B cell (primary cell): ENCODE measurements around the gene PLA2G6. TPM values are rescaled to one million over a fixed set of nuclear protein-coding genes. Genes with fewer than 3 reads are reported as not detected.

Experiments
- ATAC-seq: fragments of 200-7000 bp; cut with Tn5 transposase; one replicate; pipeline ENCODE4 v1.10.0; 2021; ENCODE audit warnings: low read depth, mild to moderate bottlenecking, moderate number of reproducible peaks, moderate library complexity
- CTCF ChIA-PET: fragments of 350-600 bp; sonication (Branson Sonifier 250); formaldehyde crosslinking; loops from one replicate; lab custom pipeline; 2021; ENCODE audit warnings: antibody characterized with exemption, inconsistent platforms; lab: Charles Lee
- POLR2A ChIA-PET: fragments of 350-600 bp; sonication (Branson Sonifier 250); formaldehyde crosslinking; loops from one replicate; lab custom pipeline; 2021; ENCODE audit warnings: antibody characterized with exemption; lab: Charles Lee
- DNase-seq: peaks from one replicate; pipeline ENCODE4 v3.0.0; 2013
- H2AFZ ChIP-seq: 2 replicates; pipeline ENCODE4 v1.6.1; 2012; ENCODE audit warnings: mild to moderate bottlenecking, low read depth, low read length; ENCODE audit not compliant: insufficient read depth, poor library complexity, severe bottlenecking
- H3K27ac ChIP-seq, 2 donors: 1 replicate in 1 of 2; 2 replicates in 1 of 2; pipeline ENCODE4 v1.5.1; 2012 to 2013; ENCODE audit warnings: low read length in 2 of 2, mild to moderate bottlenecking in 2 of 2, moderate library complexity in 1 of 2
- H3K27me3 ChIP-seq, 4 experiments: fragments of 200-600 bp in 1 of 4; sonication (generic) in 1 of 4; replicated peaks in 1 of 4; 1 replicate in 2 of 4; 2 replicates in 2 of 4; pipeline versions ENCODE4 v1.6.1 to v1.7.0; 2013 to 2016; ENCODE audit warnings: low read length in 3 of 4, mild to moderate bottlenecking in 2 of 4, mixed read lengths in 1 of 4, moderate library complexity in 1 of 4; ENCODE audit not compliant: insufficient read depth in 4 of 4, control insufficient read depth in 3 of 4; ENCODE audit errors: control extremely low read depth in 1 of 4
- H3K36me3 ChIP-seq, 2 experiments: replicated peaks in 1 of 2; 1 replicate in 1 of 2; 2 replicates in 1 of 2; pipeline versions ENCODE4 v1.6.1 to v1.7.1; 2013; ENCODE audit warnings: low read length in 1 of 2; ENCODE audit not compliant: insufficient read depth in 2 of 2, control insufficient read depth in 1 of 2; ENCODE audit errors: control extremely low read depth in 1 of 2, extremely low read depth in 1 of 2
- H3K4me1 ChIP-seq, 2 donors: fragments of 200-600 bp in 1 of 2; sonication (generic) in 1 of 2; 1 replicate in 1 of 2; 2 replicates in 1 of 2; pipeline versions ENCODE4 v1.5.1 to v1.6.1; 2013 to 2017; ENCODE audit warnings: low read length in 2 of 2; ENCODE audit not compliant: control insufficient read depth in 2 of 2, insufficient read depth in 2 of 2
- H3K4me2 ChIP-seq: replicated peaks from 2 replicates; pipeline ENCODE3; 2012; ENCODE audit warnings: mild to moderate bottlenecking, low read depth, low read length; ENCODE audit not compliant: poor library complexity, severe bottlenecking
- H3K4me3 ChIP-seq, 5 experiments: fragments of 200-600 bp in 1 of 5; sonication (generic) in 1 of 5; 1 replicate in 3 of 5; 2 replicates in 2 of 5; pipeline versions ENCODE4 v1.5.1 to v1.7.0; 2011 to 2016; ENCODE audit warnings: low read length in 4 of 5, mild to moderate bottlenecking in 4 of 5, low read depth in 2 of 5, control low read depth in 1 of 5, moderate library complexity in 1 of 5; ENCODE audit not compliant: insufficient read depth in 1 of 5; ENCODE audit errors: control extremely low read depth in 1 of 5, extremely low read depth in 1 of 5
- H3K79me2 ChIP-seq: fragments of 200-600 bp; sonication (generic); one replicate; pipeline ENCODE4 v1.6.0; 2016; ENCODE audit warnings: low read length; ENCODE audit not compliant: control insufficient read depth, insufficient read depth
- H3K9ac ChIP-seq: fragments of 200-600 bp; sonication (generic); 2 replicates; pipeline ENCODE4 v1.6.1; 2017; ENCODE audit warnings: mild to moderate bottlenecking, low read length, moderate library complexity
- H3K9me3 ChIP-seq, 3 donors: one replicate each; pipeline versions ENCODE4 v1.6.1 to v1.7.1; 2013; ENCODE audit warnings: low read length in 2 of 3; ENCODE audit not compliant: control insufficient read depth in 2 of 3, insufficient read depth in 1 of 3; ENCODE audit errors: control extremely low read depth in 1 of 3
- H4K20me1 ChIP-seq: 2 replicates; pipeline ENCODE4 v1.6.0; 2012; ENCODE audit warnings: mild to moderate bottlenecking, low read length; ENCODE audit not compliant: insufficient read depth, control insufficient read depth, poor library complexity, severe bottlenecking
- H3K27ac Mint-ChIP-seq: one replicate; pipeline ENCODE4 v1.8.0; 2021; ENCODE audit warnings: mixed read lengths
- H3K27me3 Mint-ChIP-seq: one replicate; pipeline ENCODE4 v1.8.0; 2021; ENCODE audit warnings: mixed read lengths
- H3K4me1 Mint-ChIP-seq: one replicate; pipeline ENCODE4 v1.8.0; 2021; ENCODE audit warnings: mixed read lengths
- H3K4me3 Mint-ChIP-seq: one replicate; pipeline ENCODE4 v1.8.0; 2021; ENCODE audit warnings: mixed read lengths
- H3K9me3 Mint-ChIP-seq: one replicate; pipeline ENCODE4 v1.8.0; 2022; ENCODE audit warnings: mixed read lengths; ENCODE audit not compliant: insufficient read depth
- EZH2 ChIP-seq: IDR thresholded peaks from 2 replicates; pipeline ENCODE4 v1.6.1; 2012; ENCODE audit warnings: borderline replicate concordance, low read depth, mild to moderate bottlenecking, moderate library complexity, low read length; ENCODE audit not compliant: insufficient read depth, poor library complexity, severe bottlenecking
- WGBS: methylation state at CpG from one replicate; pipeline ENCODE4 v1.1.5; 2013; ENCODE audit warnings: missing lambda C conversion rate; ENCODE audit not compliant: insufficient coverage; 5-methylcytosine and 5-hydroxymethylcytosine counted together
- intact Hi-C: fragments of 100-400 bp; cut with micrococcal nuclease; formaldehyde crosslinking; loops from one replicate; pipeline ENCODE4 v1.10.0; 2022
- polyA plus RNA-seq: library from polyadenylated mRNA; depleted of rRNA; stranded (reverse); fragments of >200 nt; gene quantifications from 2 replicates; pipeline ENCODE4 v1.2.3, GENCODE V29; 2012
- total RNA-seq, 2 donors: library from RNA; stranded (reverse); fragments of 120-200 nt in 1 of 2; gene quantifications; 1 replicate in 1 of 2; 2 replicates in 1 of 2; pipeline versions ENCODE4 v1.2.3 to v1.2.4, GENCODE V29; 2013 to 2022
- TF ChIP-seq, protein P1 (sequence below): fragments of 200-600 bp; IDR thresholded peaks from one replicate; pipeline ENCODE4 v1.8.0; 2022; ENCODE audit warnings: antibody characterized with exemption, mild to moderate bottlenecking

The PLA2G6 gene
- total and polyA plus RNA-seq, 2 donors (not counting 1 experiment from before 2014, with no cell fraction given) = 125 to 148 TPM

DNA sequence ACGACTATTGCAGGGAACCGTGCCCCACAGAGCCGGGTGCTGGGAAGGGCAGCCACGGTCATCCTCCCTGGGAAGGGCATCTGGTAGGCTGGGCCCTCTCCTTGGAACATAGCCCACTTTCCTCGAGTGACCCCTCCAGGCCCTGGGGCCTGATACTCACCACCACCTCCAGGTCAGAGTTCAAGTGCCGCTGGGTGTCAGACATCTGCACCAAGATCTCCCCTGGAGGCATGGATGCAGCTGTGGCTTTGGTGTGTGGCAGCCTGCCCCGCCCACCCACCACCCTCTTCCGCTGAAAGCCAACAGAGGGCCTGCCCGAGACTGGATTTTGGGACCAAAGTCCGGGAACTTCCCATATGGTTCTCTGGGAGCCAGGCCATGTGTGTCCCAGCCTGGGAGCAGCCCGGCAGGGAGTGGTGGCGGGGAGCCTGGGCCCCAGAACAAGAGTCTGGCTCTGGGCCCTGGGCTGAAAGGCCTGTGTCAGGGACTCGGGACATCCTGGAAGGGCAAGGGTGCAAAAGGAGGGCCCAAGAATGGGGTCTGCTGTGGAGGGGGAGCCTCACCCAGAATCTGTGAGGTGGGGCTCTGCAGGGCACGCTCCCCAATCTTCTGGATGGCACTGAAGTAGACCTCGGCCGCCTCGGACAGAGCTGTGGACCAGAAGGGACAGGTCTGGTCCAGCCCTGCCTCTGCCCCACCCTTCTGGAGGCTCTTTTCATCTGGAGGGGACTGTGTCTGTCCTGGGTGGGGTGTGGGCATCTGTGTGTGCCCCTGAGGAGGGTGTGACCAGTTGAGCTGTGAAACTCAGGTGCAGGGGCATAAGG lies 73.7 kb downstream of the PLA2G6 start:
- no peak overlapping the region for H3K4me3 ChIP-seq
- Mint-ChIP-seq H3K27ac (no peak overlapping the region), H3K4me3 (no peak overlapping the region), H3K27me3 (no peaks in the 10 kb centered on the region), H3K4me1 (no peaks in the 10 kb centered on the region), H3K9me3 (no peaks in the 10 kb centered on the region)
- H3K4me1 ChIP-seq = no peaks in the 10 kb centered on the region
- H3K4me2 ChIP-seq = no peak overlapping the region
- no peak overlapping the region for H3K9ac ChIP-seq
- WGBS = 97% methylated on average over 15 of the region's 17 CpGs
- DNase-seq (no peak), ATAC-seq (no peak)
- no peak for TF ChIP-seq EZH2
- TF ChIP-seq, protein P1, sequence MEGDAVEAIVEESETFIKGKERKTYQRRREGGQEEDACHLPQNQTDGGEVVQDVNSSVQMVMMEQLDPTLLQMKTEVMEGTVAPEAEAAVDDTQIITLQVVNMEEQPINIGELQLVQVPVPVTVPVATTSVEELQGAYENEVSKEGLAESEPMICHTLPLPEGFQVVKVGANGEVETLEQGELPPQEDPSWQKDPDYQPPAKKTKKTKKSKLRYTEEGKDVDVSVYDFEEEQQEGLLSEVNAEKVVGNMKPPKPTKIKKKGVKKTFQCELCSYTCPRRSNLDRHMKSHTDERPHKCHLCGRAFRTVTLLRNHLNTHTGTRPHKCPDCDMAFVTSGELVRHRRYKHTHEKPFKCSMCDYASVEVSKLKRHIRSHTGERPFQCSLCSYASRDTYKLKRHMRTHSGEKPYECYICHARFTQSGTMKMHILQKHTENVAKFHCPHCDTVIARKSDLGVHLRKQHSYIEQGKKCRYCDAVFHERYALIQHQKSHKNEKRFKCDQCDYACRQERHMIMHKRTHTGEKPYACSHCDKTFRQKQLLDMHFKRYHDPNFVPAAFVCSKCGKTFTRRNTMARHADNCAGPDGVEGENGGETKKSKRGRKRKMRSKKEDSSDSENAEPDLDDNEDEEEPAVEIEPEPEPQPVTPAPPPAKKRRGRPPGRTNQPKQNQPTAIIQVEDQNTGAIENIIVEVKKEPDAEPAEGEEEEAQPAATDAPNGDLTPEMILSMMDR = no peak
- H2AFZ ChIP-seq = no peak overlapping the region
- no peaks in the 10 kb centered on the region for H4K20me1 ChIP-seq
- H3K9me3 ChIP-seq = peaks cover 0 to 7% (median 0%) of the 10 kb centered on the region in 3 donors
- ChIA-PET POLR2A (no interaction called here), CTCF (no interaction called here)
- H3K27me3 ChIP-seq = no peaks in the 10 kb centered on the region
- no peak overlapping the region for H3K27ac ChIP-seq
- no peaks in the 10 kb centered on the region for H3K79me2 ChIP-seq
- no peaks in the 10 kb centered on the region for H3K36me3 ChIP-seq
- intact Hi-C loops = no loop called here

DNA sequence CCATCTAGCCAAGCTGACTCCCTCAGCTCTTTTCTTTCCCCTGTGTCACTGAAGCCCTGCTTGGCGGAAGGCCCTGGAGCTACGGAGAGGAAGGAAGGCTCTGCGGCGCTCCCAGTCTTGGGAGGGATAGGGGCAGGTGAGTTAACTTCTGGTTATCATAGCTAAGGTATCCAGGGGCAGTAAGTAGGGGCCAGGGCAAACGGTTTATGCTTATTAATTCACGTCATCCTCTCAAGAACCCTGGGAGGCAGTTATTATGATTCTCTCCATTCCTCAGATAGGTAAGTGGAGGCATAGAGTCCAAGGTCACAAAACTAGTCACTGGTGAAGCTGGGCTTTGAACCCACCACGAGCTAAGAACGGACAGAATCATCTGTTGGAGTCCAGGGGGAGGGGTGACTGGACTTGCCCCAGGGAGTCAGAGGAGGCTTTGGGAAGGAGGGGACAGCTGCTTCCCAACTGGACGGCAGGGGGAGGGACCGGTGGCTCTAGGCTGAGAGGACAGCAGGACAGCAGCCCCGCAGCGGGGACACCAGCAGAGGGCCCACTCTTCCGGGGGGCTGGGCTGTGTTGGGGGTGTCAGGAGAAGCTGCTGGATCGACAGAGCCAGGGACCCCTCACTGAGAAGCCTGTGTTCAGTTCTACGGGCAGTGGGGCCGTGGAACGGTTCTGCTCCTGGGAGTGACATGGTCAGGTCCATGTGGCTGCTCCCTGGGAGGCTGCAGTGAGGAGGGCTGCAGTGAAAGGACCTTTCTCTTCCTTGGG lies 74.6 kb downstream of the PLA2G6 start:
- H3K4me3 ChIP-seq = no peak overlapping the region
- H2AFZ ChIP-seq = no peak overlapping the region
- H3K4me1 ChIP-seq = no peaks in the 10 kb centered on the region
- no peaks in the 10 kb centered on the region for H4K20me1 ChIP-seq
- POLR2A ChIA-PET = no interaction called here
- 93% methylated on average over 15 of the region's 17 CpGs for WGBS
- Mint-ChIP-seq H3K27me3 (no peaks in the 10 kb centered on the region), H3K27ac (no peak overlapping the region), H3K9me3 (no peaks in the 10 kb centered on the region), H3K4me3 (no peak overlapping the region), H3K4me1 (no peaks in the 10 kb centered on the region)
- no peak for TF ChIP-seq EZH2
- TF ChIP-seq, protein P1 = no peak
- CTCF ChIA-PET = no interaction called here
- no peak overlapping the region for H3K9ac ChIP-seq
- DNase-seq = no peak
- H3K27me3 ChIP-seq = no peaks in the 10 kb centered on the region
- ATAC-seq = no peak
- no peak overlapping the region for H3K27ac ChIP-seq
- peaks cover 0 to 7% (median 0%) of the 10 kb centered on the region in 3 donors for H3K9me3 ChIP-seq
- no peaks in the 10 kb centered on the region for H3K36me3 ChIP-seq
- H3K4me2 ChIP-seq = no peak overlapping the region
- no peaks in the 10 kb centered on the region for H3K79me2 ChIP-seq
- intact Hi-C loops = no loop called here
